ENCODE measurements around the gene HOTAIR. TPM values are rescaled to one million over a fixed set of nuclear protein-coding genes. Genes with fewer than 3 reads are reported as not detected.

HOTAIR gene
- total RNA-seq, 1 donor from 2014 or later = 1.3 TPM

DNA sequence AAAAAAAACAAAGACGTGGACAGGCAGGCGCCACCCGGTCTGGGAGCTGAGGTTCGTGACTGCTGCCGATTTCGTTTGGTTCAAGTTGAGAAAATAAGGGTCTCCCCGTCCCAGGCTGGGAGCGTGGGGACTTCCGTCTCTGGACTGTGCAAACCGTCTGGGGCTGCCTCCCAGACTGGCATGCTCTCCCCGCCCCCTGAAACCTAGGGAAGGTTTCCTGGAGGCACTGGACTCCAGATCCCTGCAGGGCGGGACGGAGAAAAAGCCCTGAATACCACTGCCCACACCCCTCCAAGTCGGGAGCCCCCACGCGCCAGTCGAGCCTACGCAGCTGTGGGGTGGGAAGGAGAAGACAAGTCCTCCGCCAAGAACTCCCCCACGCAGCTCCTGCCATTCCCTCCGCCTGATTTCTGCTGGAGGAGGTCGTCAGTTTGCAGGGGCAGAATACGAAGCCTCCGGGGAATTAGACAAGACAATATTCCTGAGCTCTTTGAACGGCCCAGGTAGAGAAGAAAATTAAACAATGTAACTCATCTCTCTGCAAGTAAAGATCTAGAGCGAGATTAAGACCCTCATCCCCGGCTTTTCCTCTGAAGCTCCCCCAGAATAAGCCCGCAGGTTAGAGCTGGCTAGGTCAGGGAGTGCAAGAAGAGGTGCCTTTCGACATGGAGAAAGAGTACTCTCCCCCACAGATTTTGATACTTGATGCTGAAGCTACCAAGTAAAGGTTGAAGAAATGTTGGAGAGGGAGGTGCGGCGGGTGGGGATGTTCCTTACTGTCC, 46.5 kb downstream of the HOTAIR start:
- no peak for DNase-seq (ENCODE audit: low read depth)

DNA sequence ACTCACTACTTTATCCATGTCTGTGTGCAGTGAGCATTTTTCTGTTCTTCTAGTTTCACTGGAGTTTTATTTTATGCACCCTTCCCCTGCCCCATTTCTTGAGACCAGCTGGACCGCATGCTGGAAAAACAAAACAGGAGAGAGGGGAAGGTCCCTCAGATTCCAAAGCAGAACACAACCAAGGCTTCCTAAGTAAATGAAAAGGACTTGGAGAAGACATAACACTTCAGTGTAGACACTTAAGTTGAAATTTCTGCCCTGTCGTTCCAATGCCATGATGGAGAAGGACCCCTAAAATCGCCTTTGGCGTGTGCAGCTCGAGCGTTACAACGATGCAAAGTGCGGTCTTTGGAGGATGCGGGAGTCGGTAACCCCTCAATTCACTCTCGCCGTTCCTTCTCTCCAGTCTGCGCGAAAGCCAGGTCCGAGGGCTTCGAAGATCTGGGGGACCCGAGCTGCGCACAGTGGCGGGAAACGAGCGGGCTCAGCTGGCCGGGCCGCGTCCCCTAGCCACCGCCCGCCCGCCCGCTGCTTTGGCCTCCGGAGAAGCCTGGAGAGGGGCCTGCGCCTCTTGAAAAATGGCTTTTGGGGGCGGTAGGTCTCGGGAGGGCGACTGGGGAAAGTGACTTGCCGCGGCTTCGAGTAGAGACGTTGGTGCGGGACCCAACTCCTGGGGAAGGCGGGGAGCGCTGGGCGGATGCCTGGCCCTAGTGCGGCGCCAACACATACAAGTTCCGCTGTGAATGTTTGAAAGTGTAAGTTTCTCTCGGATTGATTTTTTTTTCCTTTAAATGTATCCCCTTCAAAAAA, 47.3 kb downstream of the HOTAIR start:
- no peak for DNase-seq (ENCODE audit: low read depth)

- no peak for DNase-seq (ENCODE audit: low read depth)
Observed at GRCh38 chr12:53924521-53925405, 50.0 kb downstream of the HOTAIR start.

- no peak for DNase-seq (ENCODE audit: low read depth)
Observed at GRCh38 chr12:53916788-53917655, 57.7 kb downstream of the HOTAIR start.

Other genes with a start within 250 kb of the HOTAIR start
- gene CALCOCO1, start 247.5 kb downstream of the HOTAIR start, total RNA-seq = 70.5 and 129 TPM in 2 replicates
- not detected in 2 replicates for gene CISTR, start 223.0 kb downstream of the HOTAIR start, total RNA-seq
- gene HOXC13, start 36.1 kb downstream of the HOTAIR start, total RNA-seq = 0.15 TPM in 1 of 2 replicates, not detected in the other
- gene HOXC12, start 20.1 kb downstream of the HOTAIR start, total RNA-seq = not detected in 2 replicates
- gene HOXC11, start 1.8 kb downstream of the HOTAIR start, total RNA-seq = 0.69 and 1.7 TPM in 2 replicates
- gene HOXC10, start 10.2 kb upstream of the HOTAIR start, total RNA-seq = 1.6 and 15.3 TPM in 2 replicates
- gene HOXC9, start 25.2 kb upstream of the HOTAIR start, total RNA-seq = 5.9 and 6.5 TPM in 2 replicates
- 0.87 and 1.8 TPM in 2 replicates for gene HOXC8, start 34.0 kb upstream of the HOTAIR start, total RNA-seq
- gene HOXC6, start 53.5 kb upstream of the HOTAIR start, total RNA-seq = 0.35 and 6.0 TPM in 2 replicates
- 0.80 TPM in 1 of 2 replicates, not detected in the other for gene HOXC5, start 58.1 kb upstream of the HOTAIR start, total RNA-seq
- 0.52 and 1.5 TPM in 2 replicates for gene HOXC4, start 78.9 kb upstream of the HOTAIR start, total RNA-seq
- gene SMUG1, start 214.0 kb upstream of the HOTAIR start, total RNA-seq = 22.3 and 41.0 TPM in 2 replicates